AML-193 (cell line): ENCODE results near the gene SLC15A5.

Experiments
- DNase-seq, 2 experiments: peaks; one replicate each; lab custom pipeline; 2025; lab: John Stamatoyannopoulos, UW

SLC15A5 gene

GRCh38 chr12:16174282-16174681 lies 103.2 kb downstream of the SLC15A5 start:
- no peak for DNase-seq

GRCh38 chr12:16171348-16171747 lies 106.1 kb downstream of the SLC15A5 start:
- no peak for DNase-seq

GRCh38 chr12:16168078-16168477 lies 109.4 kb downstream of the SLC15A5 start:
- DNase-seq: no peak

DNA sequence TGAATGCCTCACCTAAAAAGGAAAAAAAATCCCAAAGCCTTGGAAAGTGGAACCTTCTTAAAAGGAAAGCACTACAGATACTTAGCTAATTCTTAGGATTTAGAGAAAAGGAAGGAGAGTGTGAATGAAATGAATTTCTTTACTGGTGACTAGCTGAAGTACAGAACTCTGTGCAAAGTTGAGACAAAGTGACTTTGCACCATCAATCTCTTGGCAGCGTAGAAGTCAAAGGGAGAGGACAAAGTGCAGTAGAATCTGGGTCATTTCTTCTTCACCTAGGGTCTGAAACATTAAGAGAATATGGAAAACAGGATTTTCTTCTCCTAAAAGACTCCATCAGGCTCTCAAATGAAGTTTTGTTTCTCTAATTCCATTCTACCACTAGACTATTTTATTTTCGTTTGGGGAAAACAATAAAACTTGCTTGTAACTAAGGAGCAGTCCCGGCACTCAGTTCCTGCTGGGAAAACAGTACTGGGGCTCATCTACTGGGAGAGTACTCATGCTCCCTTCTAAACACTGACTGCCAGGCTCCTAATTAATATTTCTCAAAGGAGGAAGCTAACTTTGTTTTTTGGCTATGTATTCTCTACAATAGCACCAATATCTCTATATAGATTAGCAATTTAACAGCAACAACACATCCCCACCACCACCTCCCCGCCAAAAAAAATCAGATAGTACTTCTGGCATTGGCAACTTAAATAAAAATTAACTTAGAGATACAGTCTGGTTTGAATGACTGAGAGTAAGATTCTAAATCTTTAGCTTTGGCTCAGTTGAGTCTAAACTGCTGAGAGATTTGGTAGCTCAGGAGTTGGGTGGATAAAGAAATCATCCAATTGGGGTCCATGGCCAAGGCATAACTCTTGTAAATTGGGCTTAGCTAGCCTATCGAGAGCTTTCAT lies 110.7 kb downstream of the SLC15A5 start:
- DNase-seq: no peak

GRCh38 chr12:16165506-16165905 lies 112.0 kb downstream of the SLC15A5 start:
- peak; percentile 62 to 74 for DNase-seq

DNA sequence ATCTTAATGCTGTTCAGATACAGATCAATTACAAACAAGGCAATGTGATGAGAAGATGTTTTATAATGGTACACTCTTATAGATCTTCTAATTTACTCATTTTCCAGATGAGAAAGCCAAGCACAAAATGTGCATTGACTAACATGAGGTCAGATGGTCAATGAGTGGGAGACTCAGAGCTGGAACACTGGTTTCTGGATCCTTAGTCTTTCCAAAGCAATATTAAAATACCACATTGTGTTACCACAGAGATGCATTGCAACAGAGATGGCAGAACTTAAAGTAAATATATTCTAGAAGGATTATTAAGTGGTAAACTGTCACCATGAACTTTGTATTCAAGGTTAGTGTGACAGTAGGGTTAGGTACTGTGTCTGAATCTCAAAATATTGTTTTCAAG lies 113.6 kb downstream of the SLC15A5 start:
- peak; percentile 20 to 29 for DNase-seq

DNA sequence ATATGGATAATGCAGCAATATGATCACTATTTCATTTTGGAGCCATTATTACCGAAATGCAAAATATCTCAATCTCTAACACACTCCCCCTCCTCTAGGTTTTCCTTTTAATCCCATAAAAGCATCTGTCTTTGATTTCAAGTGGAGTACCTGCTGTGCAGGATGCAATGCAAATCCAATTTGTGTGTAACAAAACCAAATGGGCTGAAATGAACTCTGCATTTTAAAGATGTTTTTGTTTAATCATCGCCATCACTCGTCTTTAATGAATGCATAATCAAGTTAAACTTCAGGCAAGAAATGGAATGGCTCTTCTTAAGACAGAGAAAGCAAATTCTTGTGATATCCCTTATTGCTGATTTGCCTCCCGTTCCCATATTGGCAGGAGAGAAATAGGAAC lies 114.3 kb downstream of the SLC15A5 start:
- DNase-seq: no peak

DNA sequence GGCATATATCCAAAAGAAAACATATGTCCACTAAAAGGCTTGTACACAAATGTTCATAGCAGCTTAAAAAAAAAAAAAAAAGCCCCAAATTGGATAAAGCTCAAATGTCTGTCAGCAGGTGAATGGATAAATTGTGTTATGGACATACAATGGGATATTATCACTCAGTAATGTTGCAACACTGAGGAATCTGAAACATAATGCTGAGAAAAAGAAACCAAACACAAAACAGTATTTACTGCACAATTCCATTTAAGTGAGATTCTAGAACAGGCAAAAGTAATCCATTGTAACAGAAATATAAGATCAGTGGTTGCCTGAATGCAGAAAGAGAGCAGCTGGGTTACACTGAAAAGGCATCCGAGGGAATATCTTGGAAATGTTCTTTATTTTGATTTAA lies 117.9 kb downstream of the SLC15A5 start:
- no peak for DNase-seq

- no peak for DNase-seq
Observed at GRCh38 chr12:16158050-16158449, 119.4 kb downstream of the SLC15A5 start.

DNA sequence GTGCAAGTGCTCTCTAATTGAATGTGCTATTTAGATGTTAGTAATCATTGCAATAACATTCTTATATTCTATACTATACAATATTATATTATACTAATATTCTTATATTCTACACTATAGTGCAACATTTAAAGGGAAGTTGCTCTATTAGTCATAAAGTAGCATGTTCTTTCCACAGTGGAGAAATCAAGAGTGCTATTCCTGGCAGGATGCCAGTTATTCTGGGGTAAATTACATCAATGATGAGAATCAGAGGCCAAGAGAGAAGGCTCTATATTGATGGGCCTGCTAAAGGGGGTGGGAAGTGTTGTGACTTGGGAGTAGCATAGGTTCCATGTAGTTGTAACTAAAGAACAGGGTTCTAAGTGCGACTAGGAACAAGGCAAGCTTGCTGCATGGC lies 121.5 kb downstream of the SLC15A5 start:
- DNase-seq: peak; percentile 69 to 70

DNA sequence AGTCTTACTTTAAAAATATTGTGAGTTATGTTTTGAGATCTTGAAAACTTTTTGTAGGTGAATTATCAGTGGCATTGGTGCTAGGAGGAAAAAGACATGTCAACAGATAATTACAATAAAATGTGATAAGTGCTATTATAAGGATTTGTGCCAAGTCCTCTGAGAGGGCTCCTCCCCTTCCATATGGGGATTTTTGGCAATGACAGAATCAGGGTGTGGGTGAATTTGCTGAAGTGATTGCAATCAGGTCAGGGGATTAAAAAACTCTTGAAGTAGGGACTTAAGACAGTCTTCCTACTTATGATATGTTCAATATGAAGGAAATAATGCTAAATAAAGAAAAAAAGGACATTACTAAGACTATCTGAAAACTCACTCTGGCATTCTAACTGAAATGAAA lies 122.5 kb downstream of the SLC15A5 start:
- no peak for DNase-seq

GRCh38 chr12:16152885-16153673 lies 124.4 kb downstream of the SLC15A5 start:
- DNase-seq: no peak

DNA sequence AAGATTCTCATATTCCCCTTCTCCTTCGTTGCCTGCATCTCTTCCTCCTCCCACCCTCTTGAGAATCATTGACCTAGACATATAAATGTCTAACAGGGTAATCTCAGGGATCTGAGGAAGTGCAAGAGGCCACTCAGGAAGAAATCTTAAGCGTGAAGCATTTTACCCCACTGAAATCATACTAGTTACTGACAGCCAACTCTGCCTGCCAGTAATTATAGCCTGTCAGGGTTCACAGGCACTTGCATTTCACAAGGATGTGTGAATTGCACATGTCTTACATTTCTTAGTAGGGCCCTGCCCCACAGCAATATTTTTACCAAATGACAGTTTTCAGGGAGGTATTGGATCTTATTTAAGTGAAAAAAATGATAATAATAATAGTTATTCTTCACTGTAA lies 127.2 kb downstream of the SLC15A5 start:
- peak; percentile 12 to 21 for DNase-seq

- peak; percentile 95 to 97 for DNase-seq
Observed at GRCh38 chr12:16148938-16149337, 128.5 kb downstream of the SLC15A5 start.
